ENCODE data around the gene THUMPD3. TPM values are rescaled to one million over a fixed set of nuclear protein-coding genes. Genes with fewer than 3 reads are reported as not detected.

Gene THUMPD3
- total and polyA plus RNA-seq, 9 of the 15 experiments (the other 6 are each of a cell fraction or from before 2014, with no cell fraction given): 58.3 to 132 (median 113) TPM

- Histone ChIP-seq H3K9me1 (ENCODE audit: control insufficient read depth, insufficient read depth, low read length) (no peaks in the 10 kb centered on the region), H3K36me3 (ENCODE audit: control insufficient read depth, insufficient read depth, low read length) (no peaks in the 10 kb centered on the region), H2AFZ (ENCODE audit: low read depth, low read length) (no peak overlapping the region), H3K27me3 (ENCODE audit: control insufficient read depth in 2 of 2, insufficient read depth in 2 of 2, low read length in 2 of 2) (peaks cover 21 to 26% of the 10 kb centered on the region in 2 experiments), H3K79me2 (ENCODE audit: control insufficient read depth, insufficient read depth, low read length) (no peaks in the 10 kb centered on the region), H3K9ac (ENCODE audit: insufficient read depth in 1 of 2, low read depth in 2 of 2, low read length in 2 of 2) (no peak overlapping the region), H3K4me3 (no peak overlapping the region), H3K9me3 (replicated peaks; ENCODE audit: control insufficient read depth, insufficient read depth, low read depth, low read length) (no peaks in the 10 kb centered on the region), H4K20me1 (replicated peaks; ENCODE audit: control insufficient read depth, insufficient read depth, low read length) (no peaks in the 10 kb centered on the region), H3K4me2 (ENCODE audit: insufficient read depth, low read length) (no peak overlapping the region), H3K27ac (ENCODE audit: extremely low read depth, low read depth, low read length) (no peak overlapping the region), H3K4me1 (replicated peaks in 1 of 2; ENCODE audit: control insufficient read depth in 2 of 2, insufficient read depth in 2 of 2, low read length in 2 of 2) (no peaks in the 10 kb centered on the region)
- no peak for FAIRE-seq
- WGBS (ENCODE audit: insufficient coverage, low coverage, missing lambda C conversion rate): 0% methylated on average over 1 of the region's 1 CpG
- ChIA-PET POLR2A (interaction anchor here (0.9 to 1.3 kb wide), 2 partner anchors 18 to 127 kb away, joined by 3 read pairs; no protein-coding TSS in a partner anchor), CTCF (ENCODE audit: low intra/inter-chr PET ratio) (no interaction called here)
- ATAC-seq: no peak
- no TSS peak for BruUV-seq (replicated peaks)
- intact Hi-C loops (cut with micrococcal nuclease): no loop called here
- TF ChIP-seq ZKSCAN3 (CRISPR knock-in tag; IDR thresholded peaks at IDR 0.05) (no peak), HMG20B (CRISPR knock-in tag; IDR thresholded peaks at IDR 0.05) (no peak), ZNF75A (CRISPR knock-in tag; IDR thresholded peaks at IDR 0.05) (no peak), ZNF384 (IDR thresholded peaks at IDR 0.05; ENCODE audit: low read depth, low read length) (no peak), ZC3H8 (IDR thresholded peaks at IDR 0.05) (no peak), POLR2G (IDR thresholded peaks at IDR 0.05; ENCODE audit: low read depth, low read length) (no peak)
- TF ChIP-seq, protein P1, sequence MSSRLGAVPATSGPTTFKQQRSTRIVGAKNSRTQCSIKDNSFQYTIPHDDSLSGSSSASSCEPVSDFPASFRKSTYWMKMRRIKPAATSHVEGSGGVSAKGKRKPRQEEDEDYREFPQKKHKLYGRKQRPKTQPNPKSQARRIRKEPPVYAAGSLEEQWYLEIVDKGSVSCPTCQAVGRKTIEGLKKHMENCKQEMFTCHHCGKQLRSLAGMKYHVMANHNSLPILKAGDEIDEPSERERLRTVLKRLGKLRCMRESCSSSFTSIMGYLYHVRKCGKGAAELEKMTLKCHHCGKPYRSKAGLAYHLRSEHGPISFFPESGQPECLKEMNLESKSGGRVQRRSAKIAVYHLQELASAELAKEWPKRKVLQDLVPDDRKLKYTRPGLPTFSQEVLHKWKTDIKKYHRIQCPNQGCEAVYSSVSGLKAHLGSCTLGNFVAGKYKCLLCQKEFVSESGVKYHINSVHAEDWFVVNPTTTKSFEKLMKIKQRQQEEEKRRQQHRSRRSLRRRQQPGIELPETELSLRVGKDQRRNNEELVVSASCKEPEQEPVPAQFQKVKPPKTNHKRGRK (tag; IDR thresholded peaks at IDR 0.05): no peak
- TF ChIP-seq, protein P2, sequence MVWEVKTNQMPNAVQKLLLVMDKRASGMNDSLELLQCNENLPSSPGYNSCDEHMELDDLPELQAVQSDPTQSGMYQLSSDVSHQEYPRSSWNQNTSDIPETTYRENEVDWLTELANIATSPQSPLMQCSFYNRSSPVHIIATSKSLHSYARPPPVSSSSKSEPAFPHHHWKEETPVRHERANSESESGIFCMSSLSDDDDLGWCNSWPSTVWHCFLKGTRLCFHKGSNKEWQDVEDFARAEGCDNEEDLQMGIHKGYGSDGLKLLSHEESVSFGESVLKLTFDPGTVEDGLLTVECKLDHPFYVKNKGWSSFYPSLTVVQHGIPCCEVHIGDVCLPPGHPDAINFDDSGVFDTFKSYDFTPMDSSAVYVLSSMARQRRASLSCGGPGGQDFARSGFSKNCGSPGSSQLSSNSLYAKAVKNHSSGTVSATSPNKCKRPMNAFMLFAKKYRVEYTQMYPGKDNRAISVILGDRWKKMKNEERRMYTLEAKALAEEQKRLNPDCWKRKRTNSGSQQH (CRISPR knock-in tag; IDR thresholded peaks at IDR 0.05): no peak
- in situ Hi-C loops (cut with MboI): no loop called here
- no peak for DNase-seq (ENCODE audit: extremely low read depth in 1 of 4, low spot score in 3 of 4)
These were observed 22.9 kb upstream of the THUMPD3 start for GRCh38 chr3:9339761-9340471.
